ENCODE data around the gene SYNGAP1.

DNA sequence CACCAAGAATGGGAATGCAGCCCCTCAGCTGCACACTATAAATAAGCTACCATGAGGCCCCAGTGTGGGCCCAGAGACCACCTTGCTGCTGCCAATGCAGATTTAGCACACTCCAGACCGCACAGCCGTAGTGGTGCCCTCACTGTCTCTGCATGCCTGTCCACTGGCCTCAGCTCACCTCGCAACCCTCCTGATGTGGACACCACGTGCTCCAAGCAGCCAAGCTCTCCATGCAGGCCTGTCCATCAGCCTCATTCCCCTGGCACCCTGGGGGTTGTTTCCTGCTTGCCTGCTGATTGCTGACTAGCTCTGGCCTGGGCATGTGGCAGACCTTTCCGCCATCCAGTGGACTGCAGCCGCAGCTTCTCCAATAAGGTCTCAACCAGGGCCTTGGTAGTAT is 70.8 kb downstream of the SYNGAP1 start:
- TF ChIP-seq, protein P1, sequence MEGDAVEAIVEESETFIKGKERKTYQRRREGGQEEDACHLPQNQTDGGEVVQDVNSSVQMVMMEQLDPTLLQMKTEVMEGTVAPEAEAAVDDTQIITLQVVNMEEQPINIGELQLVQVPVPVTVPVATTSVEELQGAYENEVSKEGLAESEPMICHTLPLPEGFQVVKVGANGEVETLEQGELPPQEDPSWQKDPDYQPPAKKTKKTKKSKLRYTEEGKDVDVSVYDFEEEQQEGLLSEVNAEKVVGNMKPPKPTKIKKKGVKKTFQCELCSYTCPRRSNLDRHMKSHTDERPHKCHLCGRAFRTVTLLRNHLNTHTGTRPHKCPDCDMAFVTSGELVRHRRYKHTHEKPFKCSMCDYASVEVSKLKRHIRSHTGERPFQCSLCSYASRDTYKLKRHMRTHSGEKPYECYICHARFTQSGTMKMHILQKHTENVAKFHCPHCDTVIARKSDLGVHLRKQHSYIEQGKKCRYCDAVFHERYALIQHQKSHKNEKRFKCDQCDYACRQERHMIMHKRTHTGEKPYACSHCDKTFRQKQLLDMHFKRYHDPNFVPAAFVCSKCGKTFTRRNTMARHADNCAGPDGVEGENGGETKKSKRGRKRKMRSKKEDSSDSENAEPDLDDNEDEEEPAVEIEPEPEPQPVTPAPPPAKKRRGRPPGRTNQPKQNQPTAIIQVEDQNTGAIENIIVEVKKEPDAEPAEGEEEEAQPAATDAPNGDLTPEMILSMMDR (IDR thresholded peaks at IDR 0.05; ENCODE audit: borderline replicate concordance, extremely low read depth, low read length, poor library complexity, severe bottlenecking), result no peak
- no peak for TF ChIP-seq EZH2 (IDR thresholded peaks at IDR 0.05; ENCODE audit: borderline replicate concordance, low read depth, low read length, severe bottlenecking)

Measured in DND-41 (cell line).